ENCODE data around the gene STEAP1B.

- TF ChIP-seq EZH2 (IDR thresholded peaks at IDR 0.05; ENCODE audit: insufficient read depth, poor library complexity, severe bottlenecking): no peak
- TF ChIP-seq EZH2phosphoT487 (IDR thresholded peaks at IDR 0.05; ENCODE audit: insufficient read depth, low read depth): no peak
These were observed 41.8 kb upstream of the STEAP1B start for GRCh38 chr7:22541789-22542188.

All from GM23248 (cell line).